HEK293 (cell line): ENCODE results near the gene FAAP100.

ENCODE experiments used
- AEBP2 ChIP-seq: fragments of 450-650 bp; formaldehyde crosslinking; IDR thresholded peaks from 2 replicates; pipeline ENCODE4 v1.5.1; 2016; ENCODE audit warnings: missing biosample characterization, missing genetic modification characterization, borderline replicate concordance
- BCL11A ChIP-seq: fragments of 450-650 bp; formaldehyde crosslinking; IDR thresholded peaks from 2 replicates; pipeline ENCODE4 v1.5.1; 2016; ENCODE audit warnings: low read depth, missing biosample characterization, missing genetic modification characterization
- ELK4 ChIP-seq: IDR thresholded peaks from 2 replicates; pipeline ENCODE4 v1.6.1; 2011; ENCODE audit warnings: mild to moderate bottlenecking, low read depth, low read length, borderline replicate concordance
- FEZF1 ChIP-seq: fragments of 450-650 bp; formaldehyde crosslinking; IDR thresholded peaks from 2 replicates; pipeline ENCODE4 v1.5.1; 2016; ENCODE audit warnings: missing biosample characterization, missing genetic modification characterization
- GLIS2 ChIP-seq: fragments of 450-650 bp; formaldehyde crosslinking; IDR thresholded peaks from 2 replicates; pipeline ENCODE4 v1.5.1; 2016; ENCODE audit warnings: missing biosample characterization, missing genetic modification characterization
- HOXD13 ChIP-seq: sonication (generic); formaldehyde crosslinking; IDR thresholded peaks from 2 replicates; pipeline ENCODE4 v1.8.0; 2022; ENCODE audit warnings: missing genetic modification reagents, borderline replicate concordance
- IKZF3 ChIP-seq: fragments of 450-650 bp; IDR thresholded peaks from 2 replicates; pipeline ENCODE4 v1.5.0; 2018; ENCODE audit warnings: missing biosample characterization, mild to moderate bottlenecking, missing genetic modification characterization, moderate library complexity
- KLF8 ChIP-seq: fragments of 450-650 bp; formaldehyde crosslinking; IDR thresholded peaks from 2 replicates; pipeline ENCODE4 v1.5.1; 2016; ENCODE audit warnings: missing biosample characterization, missing genetic modification characterization
- PRDM10 ChIP-seq: fragments of 450-650 bp; formaldehyde crosslinking; IDR thresholded peaks from 2 replicates; pipeline ENCODE4 v1.5.1; 2016; ENCODE audit warnings: missing biosample characterization, missing genetic modification characterization
- REPIN1 ChIP-seq: fragments of 450-650 bp; formaldehyde crosslinking; IDR thresholded peaks from 2 replicates; pipeline ENCODE4 v1.5.1; 2017; ENCODE audit warnings: missing biosample characterization, missing genetic modification characterization, low read depth
- ZBTB20 ChIP-seq: fragments of 450-650 bp; formaldehyde crosslinking; IDR thresholded peaks from 2 replicates; pipeline ENCODE4 v1.5.1; 2016; ENCODE audit warnings: missing biosample characterization, missing genetic modification characterization
- ZBTB26 ChIP-seq: fragments of 450-650 bp; formaldehyde crosslinking; optimal IDR thresholded peaks from 2 replicates; pipeline ENCODE3; 2016; ENCODE audit warnings: missing biosample characterization, mild to moderate bottlenecking, missing genetic modification characterization
- ZFHX2 ChIP-seq: fragments of 450-650 bp; formaldehyde crosslinking; conservative IDR thresholded peaks from 2 replicates; pipeline ENCODE4 v1.5.1; 2016; ENCODE audit warnings: missing biosample characterization, missing genetic modification characterization
- ZNF138 ChIP-seq: fragments of 450-650 bp; formaldehyde crosslinking; IDR thresholded peaks from 2 replicates; pipeline ENCODE4 v1.5.1; 2016; ENCODE audit warnings: missing biosample characterization, missing genetic modification characterization, borderline replicate concordance
- ZNF211 ChIP-seq: fragments of 450-650 bp; formaldehyde crosslinking; IDR thresholded peaks from 2 replicates; pipeline ENCODE4 v1.5.1; 2016; ENCODE audit warnings: low read depth, missing biosample characterization, missing genetic modification characterization
- ZNF37A ChIP-seq: fragments of 450-650 bp; IDR thresholded peaks from 2 replicates; pipeline ENCODE4 v1.5.1; 2018; ENCODE audit warnings: missing biosample characterization, missing genetic modification characterization
- ZNF391 ChIP-seq: fragments of 450-650 bp; formaldehyde crosslinking; IDR thresholded peaks from 2 replicates; pipeline ENCODE4 v1.5.1; 2016; ENCODE audit warnings: low read depth, missing biosample characterization, missing genetic modification characterization, borderline replicate concordance
- ZNF404 ChIP-seq: fragments of 450-650 bp; formaldehyde crosslinking; IDR thresholded peaks from 2 replicates; pipeline ENCODE4 v1.5.1; 2017; ENCODE audit warnings: missing biosample characterization, missing genetic modification characterization
- ZNF433 ChIP-seq: fragments of 450-650 bp; formaldehyde crosslinking; IDR thresholded peaks from 2 replicates; pipeline ENCODE4 v1.5.1; 2016; ENCODE audit warnings: missing biosample characterization, missing genetic modification characterization, low read depth
- ZNF48 ChIP-seq: fragments of 450-650 bp; formaldehyde crosslinking; IDR thresholded peaks from 2 replicates; pipeline ENCODE4 v1.5.1; 2016; ENCODE audit warnings: missing biosample characterization, missing genetic modification characterization
- ZNF501 ChIP-seq: fragments of 450-650 bp; formaldehyde crosslinking; IDR thresholded peaks from 2 replicates; pipeline ENCODE4 v1.5.1; 2016; ENCODE audit warnings: missing biosample characterization, missing genetic modification characterization
- ZNF621 ChIP-seq: fragments of 450-650 bp; formaldehyde crosslinking; IDR thresholded peaks from 2 replicates; pipeline ENCODE4 v1.5.1; 2017; ENCODE audit warnings: missing biosample characterization, missing genetic modification characterization
- ZNF658 ChIP-seq: fragments of 450-650 bp; formaldehyde crosslinking; IDR thresholded peaks from 2 replicates; pipeline ENCODE4; 2016; ENCODE audit warnings: missing biosample characterization, missing genetic modification characterization
- ZNF785 ChIP-seq: fragments of 450-650 bp; formaldehyde crosslinking; IDR thresholded peaks from 2 replicates; pipeline ENCODE4 v1.5.1; 2016; ENCODE audit warnings: missing biosample characterization, missing genetic modification characterization
- ZNF791 ChIP-seq: fragments of 450-650 bp; formaldehyde crosslinking; IDR thresholded peaks from 2 replicates; pipeline ENCODE4 v1.5.1; 2016; ENCODE audit warnings: missing biosample characterization, missing genetic modification characterization
- TF ChIP-seq, protein P1 (sequence below): fragments of 450-650 bp; formaldehyde crosslinking; IDR thresholded peaks from 2 replicates; pipeline ENCODE4 v1.5.1; 2017; ENCODE audit warnings: missing biosample characterization, missing genetic modification characterization
- TF ChIP-seq, protein P2 (sequence below): fragments of 450-650 bp; formaldehyde crosslinking; IDR thresholded peaks from 2 replicates; pipeline ENCODE4 v1.5.1; 2016; ENCODE audit warnings: missing biosample characterization, missing genetic modification characterization
- TF ChIP-seq, protein P3 (sequence below): fragments of 450-650 bp; formaldehyde crosslinking; IDR thresholded peaks from 2 replicates; pipeline ENCODE4 v1.5.1; 2016; ENCODE audit warnings: missing biosample characterization, missing genetic modification characterization

The FAAP100 gene

DNA sequence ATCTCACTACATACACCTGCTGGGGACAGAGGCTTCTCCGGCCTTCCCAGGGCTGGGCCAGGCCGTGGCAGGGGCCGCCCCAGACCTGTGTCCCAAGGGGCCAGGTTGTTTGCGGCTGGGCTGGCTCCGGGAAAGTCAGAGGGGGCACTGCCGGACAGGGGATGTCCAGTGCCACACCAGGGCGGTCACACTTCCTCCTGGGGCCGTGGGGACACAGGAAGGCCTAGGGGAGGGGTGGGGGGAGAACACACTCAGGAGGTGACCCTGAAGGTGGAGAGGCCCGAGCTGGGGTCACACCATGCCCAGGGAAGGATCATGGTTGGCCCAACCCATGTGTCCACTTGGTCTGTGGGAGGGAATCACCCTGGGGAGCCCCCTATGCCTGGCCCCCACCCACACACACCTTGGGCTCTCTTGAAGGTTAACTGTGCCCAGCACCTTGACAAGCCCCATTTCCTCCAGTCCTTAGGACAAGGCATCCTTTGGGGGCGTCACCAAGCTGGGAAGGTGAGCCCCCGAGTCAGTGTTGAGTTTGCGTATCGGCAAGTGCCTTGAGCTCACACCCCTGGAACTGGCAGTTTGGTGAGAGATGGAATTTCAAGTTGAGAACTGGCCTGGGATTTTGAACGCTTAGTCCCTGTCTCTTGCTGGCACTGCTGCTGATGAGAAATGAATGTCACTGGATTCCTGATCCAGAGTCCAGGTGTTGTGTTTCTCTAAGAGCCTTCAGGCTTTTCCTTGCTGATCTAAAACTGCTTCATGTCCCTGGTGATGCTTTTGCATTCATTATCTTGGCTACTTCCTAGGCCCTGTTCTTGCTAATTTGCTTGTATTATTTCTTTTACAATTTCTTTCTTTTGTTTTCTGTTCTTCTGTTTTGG, 31.9 kb downstream of the FAAP100 start (continued):
- TF ChIP-seq ZNF658 (tag by site-specific recombination) (no peak), GLIS2 (tag by site-specific recombination) (peak; percentile 48), ZNF48 (tag by site-specific recombination) (no peak), IKZF3 (tag by site-specific recombination) (no peak), ZNF138 (no peak), ZNF433 (tag by site-specific recombination) (no peak), ZNF621 (no peak), BCL11A (tag by site-specific recombination) (no peak), HOXD13 (CRISPR knock-in tag) (no peak), ZBTB26 (no peak), ZBTB20 (peak; percentile 88), AEBP2 (tag by site-specific recombination) (no peak), ZNF404 (tag by site-specific recombination) (no peak), ZNF785 (no peak), ZNF791 (tag by site-specific recombination) (no peak), ZNF211 (tag by site-specific recombination) (no peak), PRDM10 (tag by site-specific recombination) (no peak), REPIN1 (no peak), ZNF37A (tag by site-specific recombination) (no peak), ZNF391 (no peak), ELK4 (no peak), ZNF501 (tag by site-specific recombination) (no peak), ZFHX2 (tag by site-specific recombination) (peak; percentile 51), FEZF1 (tag by site-specific recombination) (no peak), KLF8 (tag by site-specific recombination) (0 out of 2 replicates have a peak, but pooled peaks have one; percentile 39)
- TF ChIP-seq, protein P1, sequence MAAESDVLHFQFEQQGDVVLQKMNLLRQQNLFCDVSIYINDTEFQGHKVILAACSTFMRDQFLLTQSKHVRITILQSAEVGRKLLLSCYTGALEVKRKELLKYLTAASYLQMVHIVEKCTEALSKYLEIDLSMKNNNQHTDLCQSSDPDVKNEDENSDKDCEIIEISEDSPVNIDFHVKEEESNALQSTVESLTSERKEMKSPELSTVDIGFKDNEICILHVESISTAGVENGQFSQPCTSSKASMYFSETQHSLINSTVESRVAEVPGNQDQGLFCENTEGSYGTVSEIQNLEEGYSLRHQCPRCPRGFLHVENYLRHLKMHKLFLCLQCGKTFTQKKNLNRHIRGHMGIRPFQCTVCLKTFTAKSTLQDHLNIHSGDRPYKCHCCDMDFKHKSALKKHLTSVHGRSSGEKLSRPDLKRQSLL (tag by site-specific recombination), result no peak
- TF ChIP-seq, protein P2, sequence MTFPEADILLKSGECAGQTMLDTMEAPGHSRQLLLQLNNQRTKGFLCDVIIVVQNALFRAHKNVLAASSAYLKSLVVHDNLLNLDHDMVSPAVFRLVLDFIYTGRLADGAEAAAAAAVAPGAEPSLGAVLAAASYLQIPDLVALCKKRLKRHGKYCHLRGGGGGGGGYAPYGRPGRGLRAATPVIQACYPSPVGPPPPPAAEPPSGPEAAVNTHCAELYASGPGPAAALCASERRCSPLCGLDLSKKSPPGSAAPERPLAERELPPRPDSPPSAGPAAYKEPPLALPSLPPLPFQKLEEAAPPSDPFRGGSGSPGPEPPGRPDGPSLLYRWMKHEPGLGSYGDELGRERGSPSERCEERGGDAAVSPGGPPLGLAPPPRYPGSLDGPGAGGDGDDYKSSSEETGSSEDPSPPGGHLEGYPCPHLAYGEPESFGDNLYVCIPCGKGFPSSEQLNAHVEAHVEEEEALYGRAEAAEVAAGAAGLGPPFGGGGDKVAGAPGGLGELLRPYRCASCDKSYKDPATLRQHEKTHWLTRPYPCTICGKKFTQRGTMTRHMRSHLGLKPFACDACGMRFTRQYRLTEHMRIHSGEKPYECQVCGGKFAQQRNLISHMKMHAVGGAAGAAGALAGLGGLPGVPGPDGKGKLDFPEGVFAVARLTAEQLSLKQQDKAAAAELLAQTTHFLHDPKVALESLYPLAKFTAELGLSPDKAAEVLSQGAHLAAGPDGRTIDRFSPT (tag by site-specific recombination), result no peak
- TF ChIP-seq, protein P3, sequence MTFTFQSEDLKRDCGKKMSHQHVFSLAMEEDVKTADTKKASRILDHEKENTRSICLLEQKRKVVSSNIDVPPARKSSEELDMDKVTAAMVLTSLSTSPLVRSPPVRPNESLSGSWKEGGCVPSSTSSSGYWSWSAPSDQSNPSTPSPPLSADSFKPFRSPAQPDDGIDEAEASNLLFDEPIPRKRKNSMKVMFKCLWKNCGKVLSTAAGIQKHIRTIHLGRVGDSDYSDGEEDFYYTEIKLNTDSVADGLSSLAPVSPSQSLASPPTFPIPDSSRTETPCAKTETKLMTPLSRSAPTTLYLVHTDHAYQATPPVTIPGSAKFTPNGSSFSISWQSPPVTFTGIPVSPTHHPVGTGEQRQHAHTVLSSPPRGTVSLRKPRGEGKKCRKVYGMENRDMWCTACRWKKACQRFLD, result no peak
